GM10266 (cell line): ENCODE data around the gene OR4K5.

Experiments
- DNase-seq: peaks from one replicate; pipeline ENCODE4 v3.0.0; 2012; ENCODE audit errors: extremely low spot score
- CTCF ChIP-seq: IDR thresholded peaks from 2 replicates; pipeline ENCODE4 v1.5.1; 2012; ENCODE audit warnings: mild to moderate bottlenecking, low read depth; ENCODE audit not compliant: control insufficient read depth, insufficient read depth; ENCODE audit errors: missing control alignments

OR4K5 gene

GRCh38 chr14:19920021-19920657 lies at the start of gene OR4K5:
TSS of gene OR4K5 (plus strand) at chr14:19920607. CDS start at chr14:19920607, 0 bp downstream.
- DNase-seq: no peak
- TF ChIP-seq CTCF: no peak

GRCh38 chr14:19873178-19873577 lies 47.2 kb upstream of the OR4K5 start:
- TF ChIP-seq CTCF: no peak
- no peak for DNase-seq

GRCh38 chr14:19874842-19875241 lies 45.6 kb upstream of the OR4K5 start, which contains the start of gene OR4K2:
TSS of gene OR4K2 (plus strand) at chr14:19875142. CDS start at chr14:19876268, 1,126 bp downstream.
- no peak for TF ChIP-seq CTCF

GRCh38 chr14:19878029-19878642 lies 42.3 kb upstream of the OR4K5 start:
- no peak for DNase-seq
- TF ChIP-seq CTCF: peak; percentile 51

More at GRCh38 chr14:19874842-19875241, 45.6 kb upstream of the OR4K5 start, which contains the start of gene OR4K2:
- DNase-seq: no peak

- DNase-seq: no peak
- TF ChIP-seq CTCF: no peak
These were observed 25.1 kb upstream of the OR4K5 start for GRCh38 chr14:19895282-19895681.

- no peak for TF ChIP-seq CTCF
These were observed 19.4 kb upstream of the OR4K5 start for GRCh38 chr14:19900999-19901398.

GRCh38 chr14:19902409-19902808 lies 18.0 kb upstream of the OR4K5 start:
- no peak for TF ChIP-seq CTCF

More at GRCh38 chr14:19900999-19901398, 19.4 kb upstream of the OR4K5 start:
- DNase-seq: no peak

More at GRCh38 chr14:19902409-19902808, 18.0 kb upstream of the OR4K5 start:
- DNase-seq: no peak
